A549 (cell line): ENCODE measurements around the gene FAM234B. TPM values are rescaled to one million over a fixed set of nuclear protein-coding genes. Genes with fewer than 3 reads are reported as not detected.

Experiments
- ATAC-seq, 2 experiments: fragments of 200-7000 bp in 1 of 2; fragments of >200 bp in 1 of 2; cut with Nextera tagmentation in 1 of 2; cut with Tn5 transposase in 1 of 2; 3 replicates each; pipeline versions ENCODE4 v1.8.0 to v1.9.1; 2018 to 2020; ENCODE audit warnings: mild to moderate bottlenecking in 1 of 2, moderate library complexity in 1 of 2
- CTCF ChIA-PET: fragments of 300-600 bp; sonication (Branson Sonifier 250); formaldehyde crosslinking; extraction: SDS; loops from one replicate; lab custom pipeline; 2021; ENCODE audit warnings: antibody characterized with exemption, inconsistent platforms; lab: Yijun Ruan, JAX
- POLR2A ChIA-PET: fragments of 350-600 bp; formaldehyde crosslinking; extraction: SDS; loops from one replicate; lab custom pipeline; 2021; ENCODE audit warnings: antibody characterized with exemption, inconsistent platforms; lab: Yijun Ruan, JAX
- DNase-seq, 2 experiments: peaks; one replicate each; pipeline versions ENCODE4 v3.0.0 to v3.0.0-alpha.2; 2011 to 2016; ENCODE audit warnings: low read depth in 1 of 2, low spot score in 1 of 2
- FAIRE-seq: peaks from 2 replicates; lab custom pipeline; 2011; peaks lifted over from hg19 to GRCh38; lab: Jason Lieb, UNC
- H3K27ac ChIP-seq, 2 experiments: fragments of >200 bp; sonication (Bioruptor Twin); formaldehyde crosslinking; 3 replicates each; pipeline ENCODE4 v1.5.1; 2016 to 2017
- H3K4me1 ChIP-seq: fragments of >200 bp; sonication (Bioruptor Twin); formaldehyde crosslinking; 3 replicates; pipeline ENCODE4 v1.6.1; 2016
- H3K4me2 ChIP-seq: fragments of >200 bp; sonication (Bioruptor Twin); formaldehyde crosslinking; 3 replicates; pipeline ENCODE4 v1.6.1; 2016
- H3K4me3 ChIP-seq: fragments of >200 bp; sonication (Bioruptor Twin); formaldehyde crosslinking; 3 replicates; pipeline ENCODE4 v1.5.1; 2016
- H3K9me3 ChIP-seq: fragments of >200 bp; sonication (Bioruptor Twin); formaldehyde crosslinking; 3 replicates; pipeline ENCODE4 v1.6.1; 2016
- CBX2 ChIP-seq: fragments of 200-600 bp; sonication (generic); IDR thresholded peaks from 2 replicates; pipeline ENCODE4 v1.6.1; 2016; ENCODE audit warnings: low read depth, mild to moderate bottlenecking, borderline replicate concordance
- CHD2 ChIP-seq: fragments of 150-350 bp; IDR thresholded peaks from 2 replicates; pipeline ENCODE4 v1.6.1; 2014; ENCODE audit warnings: low read length; ENCODE audit not compliant: partially characterized antibody
- EHF ChIP-seq: fragments of 250-450 bp; sonication (Bioruptor Pico); IDR thresholded peaks from 2 replicates; pipeline ENCODE4 v1.5.0; 2020; ENCODE audit warnings: mild to moderate bottlenecking
- FOSB ChIP-seq: fragments of 250-450 bp; sonication (Bioruptor Pico); IDR thresholded peaks from 2 replicates; pipeline ENCODE4 v1.5.0; 2020; ENCODE audit warnings: mild to moderate bottlenecking, moderate library complexity
- FOXS1 ChIP-seq: fragments of 250-450 bp; sonication (Bioruptor Pico); IDR thresholded peaks from 2 replicates; pipeline ENCODE4 v1.5.0; 2020; ENCODE audit warnings: mild to moderate bottlenecking, moderate library complexity
- HDAC2 ChIP-seq: fragments of 200-600 bp; sonication (generic); IDR thresholded peaks from 2 replicates; pipeline ENCODE4 v1.6.1; 2016
- JUNB ChIP-seq: fragments of >200 bp; sonication (Bioruptor Twin); formaldehyde crosslinking; IDR thresholded peaks from 2 replicates; pipeline ENCODE4 v1.6.1; 2016
- KDM5A ChIP-seq: fragments of 200-600 bp; sonication (generic); IDR thresholded peaks from 2 replicates; pipeline ENCODE4 v1.6.1; 2016; ENCODE audit warnings: antibody characterized with exemption, mild to moderate bottlenecking
- NFE2L2 ChIP-seq: fragments of 150-350 bp; conservative IDR thresholded peaks from 2 replicates; pipeline ENCODE4 v1.6.1; 2014; ENCODE audit warnings: low read length
- NR3C1 ChIP-seq: fragments of >200 bp; sonication (Bioruptor Twin); formaldehyde crosslinking; IDR thresholded peaks from 3 replicates; pipeline ENCODE4 v1.6.1; 2017
- PHF8 ChIP-seq: fragments of 200-600 bp; sonication (generic); IDR thresholded peaks from 2 replicates; pipeline ENCODE4 v1.6.1; 2016; ENCODE audit warnings: low read depth, mild to moderate bottlenecking, antibody characterized with exemption, moderate library complexity, borderline replicate concordance
- POLR2A ChIP-seq: IDR thresholded peaks from 2 replicates; pipeline ENCODE4 v1.6.1; 2012; ENCODE audit warnings: mild to moderate bottlenecking, low read length
- POLR2AphosphoS2 ChIP-seq: conservative IDR thresholded peaks from 2 replicates; pipeline ENCODE4 v1.6.1; 2012; ENCODE audit warnings: low read length, improper control_type of control experiment, inconsistent platforms
- RFX5 ChIP-seq: fragments of 450-650 bp; IDR thresholded peaks from 2 replicates; pipeline ENCODE4 v1.7.1; 2014; ENCODE audit warnings: antibody characterized with exemption, mild to moderate bottlenecking, moderate library complexity
- SMC3 ChIP-seq: fragments of >200 bp; sonication (Bioruptor Twin); formaldehyde crosslinking; IDR thresholded peaks from 3 replicates; pipeline ENCODE4 v1.6.1; 2018; ENCODE audit warnings: inconsistent platforms
- ZC3H11A ChIP-seq: fragments of 450-650 bp; IDR thresholded peaks from 2 replicates; pipeline ENCODE4 v1.6.1; 2014; ENCODE audit warnings: antibody characterized with exemption, mild to moderate bottlenecking
- ZFP36 ChIP-seq: fragments of 450-650 bp; IDR thresholded peaks from 2 replicates; pipeline ENCODE4 v1.6.1; 2014; ENCODE audit warnings: borderline replicate concordance; ENCODE audit not compliant: partially characterized antibody
- WGBS: methylation state at CpG from one replicate; pipeline ENCODE4 v1.1.6; 2017; ENCODE audit errors: missing lambda C conversion rate; 5-methylcytosine and 5-hydroxymethylcytosine counted together
- polyA plus RNA-seq, 4 experiments: library from polyadenylated mRNA; depleted of rRNA in 3 of 4; stranded (reverse); fragments of >200 nt; fragmentation: RNase III in 1 of 4; extraction: RNeasy Plus Mini Kit Qiagen cat#74134 plus additional on column Dnase treatment in 1 of 4; gene quantifications; 2 replicates in 3 of 4; 3 replicates in 1 of 4; pipeline ENCODE4 v1.2.3, GENCODE V29; 2011 to 2017
- TF ChIP-seq, protein P1 (sequence below): IDR thresholded peaks from 2 replicates; pipeline ENCODE4 v1.6.1; 2012; ENCODE audit warnings: low read depth, borderline replicate concordance
- TF ChIP-seq, protein P2 (sequence below): fragments of >200 bp; sonication (Bioruptor Twin); formaldehyde crosslinking; IDR thresholded peaks from 3 replicates; pipeline ENCODE4 v1.5.1; 2016
- TF ChIP-seq, protein P3 (sequence below): fragments of 450-650 bp; IDR thresholded peaks from 2 replicates; pipeline ENCODE4 v1.6.1; 2014; ENCODE audit warnings: antibody characterized with exemption
- TF ChIP-seq, protein P4 (sequence below): IDR thresholded peaks from 2 replicates; pipeline ENCODE4 v1.6.1; 2012
- TF ChIP-seq, protein P5 (sequence below): fragments of 250-450 bp; sonication (Bioruptor Pico); IDR thresholded peaks from 2 replicates; pipeline ENCODE4 v1.5.0; 2021; ENCODE audit warnings: mild to moderate bottlenecking, moderate library complexity, borderline replicate concordance
- TF ChIP-seq, protein P6 (sequence below): fragments of >200 bp; sonication (Bioruptor Twin); formaldehyde crosslinking; IDR thresholded peaks from 2 replicates; pipeline ENCODE4 v1.6.1; 2016
- TF ChIP-seq, protein P7 (sequence below): fragments of 150-350 bp; IDR thresholded peaks from 2 replicates; pipeline ENCODE4 v1.6.1; 2014; ENCODE audit warnings: low read depth, mild to moderate bottlenecking, low read length

Gene FAM234B
- polyA plus RNA-seq, 2 of the 4 experiments (the other 2 are of a cell fraction), result 2.6 to 7.5 TPM

DNA sequence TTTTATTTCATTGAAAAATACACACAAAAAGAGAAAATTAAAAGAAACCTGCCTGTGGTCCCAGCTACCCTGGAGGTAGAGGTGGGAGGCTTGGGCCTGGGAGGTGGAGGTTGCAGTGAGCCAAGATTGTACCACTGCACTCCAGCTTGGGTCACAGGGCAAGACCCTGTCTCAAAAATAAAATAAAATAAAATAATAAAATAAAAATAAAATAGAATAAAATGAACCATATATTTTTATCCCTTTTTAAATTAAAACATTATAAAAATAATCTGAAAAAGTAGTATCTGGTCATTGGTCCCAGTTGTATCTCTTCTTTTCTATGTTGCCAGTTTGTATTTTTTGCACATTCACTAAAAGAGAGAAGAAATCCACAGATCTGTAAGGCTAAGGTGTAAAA, 16.7 kb upstream of the FAM234B start:
- H3K4me1 ChIP-seq, result no peaks in the 10 kb centered on the region
- no peak for DNase-seq
- ChIA-PET POLR2A (no interaction called here), CTCF (interaction anchor here (0.6 to 9.1 kb wide), 3 partner anchors 10 to 207 kb away, joined by 3 to 119 read pairs (median 8); no protein-coding TSS in a partner anchor)
- no peak for FAIRE-seq
- ATAC-seq, result no peak
- H3K4me3 ChIP-seq, result no peak overlapping the region
- TF ChIP-seq, protein P1, sequence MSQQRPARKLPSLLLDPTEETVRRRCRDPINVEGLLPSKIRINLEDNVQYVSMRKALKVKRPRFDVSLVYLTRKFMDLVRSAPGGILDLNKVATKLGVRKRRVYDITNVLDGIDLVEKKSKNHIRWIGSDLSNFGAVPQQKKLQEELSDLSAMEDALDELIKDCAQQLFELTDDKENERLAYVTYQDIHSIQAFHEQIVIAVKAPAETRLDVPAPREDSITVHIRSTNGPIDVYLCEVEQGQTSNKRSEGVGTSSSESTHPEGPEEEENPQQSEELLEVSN, result no peak
- TF ChIP-seq, protein P2, sequence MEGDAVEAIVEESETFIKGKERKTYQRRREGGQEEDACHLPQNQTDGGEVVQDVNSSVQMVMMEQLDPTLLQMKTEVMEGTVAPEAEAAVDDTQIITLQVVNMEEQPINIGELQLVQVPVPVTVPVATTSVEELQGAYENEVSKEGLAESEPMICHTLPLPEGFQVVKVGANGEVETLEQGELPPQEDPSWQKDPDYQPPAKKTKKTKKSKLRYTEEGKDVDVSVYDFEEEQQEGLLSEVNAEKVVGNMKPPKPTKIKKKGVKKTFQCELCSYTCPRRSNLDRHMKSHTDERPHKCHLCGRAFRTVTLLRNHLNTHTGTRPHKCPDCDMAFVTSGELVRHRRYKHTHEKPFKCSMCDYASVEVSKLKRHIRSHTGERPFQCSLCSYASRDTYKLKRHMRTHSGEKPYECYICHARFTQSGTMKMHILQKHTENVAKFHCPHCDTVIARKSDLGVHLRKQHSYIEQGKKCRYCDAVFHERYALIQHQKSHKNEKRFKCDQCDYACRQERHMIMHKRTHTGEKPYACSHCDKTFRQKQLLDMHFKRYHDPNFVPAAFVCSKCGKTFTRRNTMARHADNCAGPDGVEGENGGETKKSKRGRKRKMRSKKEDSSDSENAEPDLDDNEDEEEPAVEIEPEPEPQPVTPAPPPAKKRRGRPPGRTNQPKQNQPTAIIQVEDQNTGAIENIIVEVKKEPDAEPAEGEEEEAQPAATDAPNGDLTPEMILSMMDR, result no peak
- TF ChIP-seq ZC3H11A (no peak), PHF8 (no peak), HDAC2 (no peak), NFE2L2 (no peak), FOXS1 (CRISPR knock-in tag) (no peak), NR3C1 (no peak), CHD2 (no peak), ZFP36 (no peak), RFX5 (no peak), SMC3 (no peak)
- TF ChIP-seq, protein P3, sequence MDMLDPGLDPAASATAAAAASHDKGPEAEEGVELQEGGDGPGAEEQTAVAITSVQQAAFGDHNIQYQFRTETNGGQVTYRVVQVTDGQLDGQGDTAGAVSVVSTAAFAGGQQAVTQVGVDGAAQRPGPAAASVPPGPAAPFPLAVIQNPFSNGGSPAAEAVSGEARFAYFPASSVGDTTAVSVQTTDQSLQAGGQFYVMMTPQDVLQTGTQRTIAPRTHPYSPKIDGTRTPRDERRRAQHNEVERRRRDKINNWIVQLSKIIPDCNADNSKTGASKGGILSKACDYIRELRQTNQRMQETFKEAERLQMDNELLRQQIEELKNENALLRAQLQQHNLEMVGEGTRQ, result no peak
- TF ChIP-seq, protein P4, sequence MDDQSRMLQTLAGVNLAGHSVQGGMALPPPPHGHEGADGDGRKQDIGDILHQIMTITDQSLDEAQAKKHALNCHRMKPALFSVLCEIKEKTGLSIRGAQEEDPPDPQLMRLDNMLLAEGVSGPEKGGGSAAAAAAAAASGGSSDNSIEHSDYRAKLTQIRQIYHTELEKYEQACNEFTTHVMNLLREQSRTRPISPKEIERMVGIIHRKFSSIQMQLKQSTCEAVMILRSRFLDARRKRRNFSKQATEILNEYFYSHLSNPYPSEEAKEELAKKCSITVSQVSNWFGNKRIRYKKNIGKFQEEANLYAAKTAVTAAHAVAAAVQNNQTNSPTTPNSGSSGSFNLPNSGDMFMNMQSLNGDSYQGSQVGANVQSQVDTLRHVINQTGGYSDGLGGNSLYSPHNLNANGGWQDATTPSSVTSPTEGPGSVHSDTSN, result no peak
- TF ChIP-seq, protein P5, sequence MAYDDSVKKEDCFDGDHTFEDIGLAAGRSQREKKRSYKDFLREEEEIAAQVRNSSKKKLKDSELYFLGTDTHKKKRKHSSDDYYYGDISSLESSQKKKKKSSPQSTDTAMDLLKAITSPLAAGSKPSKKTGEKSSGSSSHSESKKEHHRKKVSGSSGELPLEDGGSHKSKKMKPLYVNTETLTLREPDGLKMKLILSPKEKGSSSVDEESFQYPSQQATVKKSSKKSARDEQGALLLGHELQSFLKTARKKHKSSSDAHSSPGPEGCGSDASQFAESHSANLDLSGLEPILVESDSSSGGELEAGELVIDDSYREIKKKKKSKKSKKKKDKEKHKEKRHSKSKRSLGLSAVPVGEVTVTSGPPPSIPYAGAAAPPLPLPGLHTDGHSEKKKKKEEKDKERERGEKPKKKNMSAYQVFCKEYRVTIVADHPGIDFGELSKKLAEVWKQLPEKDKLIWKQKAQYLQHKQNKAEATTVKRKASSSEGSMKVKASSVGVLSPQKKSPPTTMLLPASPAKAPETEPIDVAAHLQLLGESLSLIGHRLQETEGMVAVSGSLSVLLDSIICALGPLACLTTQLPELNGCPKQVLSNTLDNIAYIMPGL, result no peak
- TF ChIP-seq, protein P6, sequence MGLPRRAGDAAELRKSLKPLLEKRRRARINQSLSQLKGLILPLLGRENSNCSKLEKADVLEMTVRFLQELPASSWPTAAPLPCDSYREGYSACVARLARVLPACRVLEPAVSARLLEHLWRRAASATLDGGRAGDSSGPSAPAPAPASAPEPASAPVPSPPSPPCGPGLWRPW, result no peak
- H3K9me3 ChIP-seq, result no peaks in the 10 kb centered on the region
- no peak overlapping the region for H3K27ac ChIP-seq
- no peak overlapping the region for H3K4me2 ChIP-seq

DNA sequence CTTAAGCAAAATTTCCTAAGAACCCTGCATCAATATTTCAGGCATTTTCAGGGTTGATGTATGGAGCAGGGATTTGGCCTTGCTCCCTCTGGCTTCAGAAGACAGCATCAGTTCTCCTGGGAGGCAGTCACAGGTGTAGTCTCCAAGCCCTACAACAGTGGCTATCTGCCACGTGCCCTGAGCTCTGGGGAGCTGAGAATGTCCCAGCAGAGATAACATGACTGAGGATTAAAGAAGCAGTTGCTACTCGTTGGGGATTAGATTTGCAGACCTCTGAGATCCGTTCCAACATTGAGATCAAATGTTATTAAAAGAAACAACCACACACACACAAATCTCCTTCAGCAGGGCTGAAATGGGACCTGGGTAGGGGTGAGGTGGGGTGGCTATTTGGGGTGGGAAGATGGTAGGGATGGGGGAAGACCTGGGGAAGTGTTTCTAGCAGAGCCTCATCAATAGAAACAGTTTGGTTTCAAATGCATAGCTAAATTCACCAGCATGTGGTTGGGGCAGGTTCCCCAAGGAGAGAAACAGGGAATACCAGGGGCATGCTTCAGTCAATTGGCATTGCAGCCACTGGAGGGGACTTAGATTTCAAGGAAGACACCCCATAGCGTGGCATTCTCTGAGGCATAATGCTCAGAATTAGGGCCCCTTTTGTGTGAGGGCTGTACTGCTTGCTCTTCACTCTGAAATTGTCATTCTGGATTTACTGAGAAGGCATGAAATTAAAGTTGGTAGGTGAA, 15.2 kb upstream of the FAM234B start:
- FAIRE-seq (no peak), ATAC-seq (no peak), DNase-seq (no peak)
- Histone ChIP-seq H3K4me3 (no peak overlapping the region), H3K4me1 (no peaks in the 10 kb centered on the region), H3K27ac (no peak overlapping the region), H3K4me2 (no peak overlapping the region), H3K9me3 (no peaks in the 10 kb centered on the region)
- POLR2A ChIA-PET, result no interaction called here
- CTCF ChIA-PET, result interaction anchor here (1.0 to 9.1 kb wide), 3 partner anchors 23 to 205 kb away, joined by 3 to 119 read pairs (median 4); no protein-coding TSS in a partner anchor
- WGBS, result 60% methylated on average over 4 of the region's 4 CpGs
- TF ChIP-seq FOSB (CRISPR knock-in tag), result no peak
- no peak for TF ChIP-seq ZC3H11A
- no peak for TF ChIP-seq KDM5A
- TF ChIP-seq JUNB, result no peak
- TF ChIP-seq POLR2AphosphoS2, result no peak
- no peak for TF ChIP-seq EHF (CRISPR knock-in tag)
- TF ChIP-seq CBX2, result no peak
- TF ChIP-seq NFE2L2, result no peak
- TF ChIP-seq, protein P7, sequence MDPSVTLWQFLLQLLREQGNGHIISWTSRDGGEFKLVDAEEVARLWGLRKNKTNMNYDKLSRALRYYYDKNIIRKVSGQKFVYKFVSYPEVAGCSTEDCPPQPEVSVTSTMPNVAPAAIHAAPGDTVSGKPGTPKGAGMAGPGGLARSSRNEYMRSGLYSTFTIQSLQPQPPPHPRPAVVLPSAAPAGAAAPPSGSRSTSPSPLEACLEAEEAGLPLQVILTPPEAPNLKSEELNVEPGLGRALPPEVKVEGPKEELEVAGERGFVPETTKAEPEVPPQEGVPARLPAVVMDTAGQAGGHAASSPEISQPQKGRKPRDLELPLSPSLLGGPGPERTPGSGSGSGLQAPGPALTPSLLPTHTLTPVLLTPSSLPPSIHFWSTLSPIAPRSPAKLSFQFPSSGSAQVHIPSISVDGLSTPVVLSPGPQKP, result no peak
- no peak for TF ChIP-seq ZFP36
- TF ChIP-seq, protein P4, result no peak
- no peak for TF ChIP-seq HDAC2
- TF ChIP-seq POLR2A, result no peak
